KMS-11 (cell line): ENCODE measurements around the gene CYTH4.

Experiments used
- H2AFZ ChIP-seq: fragments of 200-600 bp; sonication (generic); 2 replicates; pipeline ENCODE4 v1.6.1; 2016; ENCODE audit warnings: antibody characterized with exemption, mixed run types, low read depth
- H3K27ac ChIP-seq: fragments of 200-600 bp; sonication (generic); 2 replicates; pipeline ENCODE4 v1.6.1; 2016; ENCODE audit warnings: mild to moderate bottlenecking, mixed run types
- H3K27me3 ChIP-seq: fragments of 200-600 bp; sonication (generic); 2 replicates; pipeline ENCODE4 v1.6.1; 2017; ENCODE audit warnings: mild to moderate bottlenecking, low read depth, mixed run types, moderate library complexity; ENCODE audit not compliant: insufficient read depth
- H3K36me3 ChIP-seq: fragments of 200-600 bp; sonication (generic); 2 replicates; pipeline ENCODE4 v1.6.1; 2017; ENCODE audit warnings: mild to moderate bottlenecking, mixed run types; ENCODE audit not compliant: insufficient read depth
- H3K4me1 ChIP-seq: fragments of 200-600 bp; sonication (generic); 2 replicates; pipeline ENCODE4 v1.6.1; 2016; ENCODE audit warnings: mild to moderate bottlenecking, low read depth, mixed run types; ENCODE audit not compliant: poor library complexity, severe bottlenecking
- H3K4me2 ChIP-seq: fragments of 200-600 bp; sonication (generic); 2 replicates; pipeline ENCODE4 v1.7.0; 2016; ENCODE audit warnings: mild to moderate bottlenecking, mixed run types
- H3K4me3 ChIP-seq: fragments of 200-600 bp; sonication (generic); IDR thresholded peaks from 2 replicates; pipeline ENCODE4 v1.6.1; 2017; ENCODE audit warnings: low read depth, low read length, mixed read lengths; ENCODE audit not compliant: insufficient read depth
- H3K79me2 ChIP-seq: fragments of 200-600 bp; sonication (generic); 2 replicates; pipeline ENCODE4 v1.6.1; 2016; ENCODE audit warnings: low read depth, mixed run types; ENCODE audit not compliant: insufficient read depth
- H3K9ac ChIP-seq: fragments of 200-600 bp; sonication (generic); 2 replicates; pipeline ENCODE4 v1.6.1; 2016; ENCODE audit warnings: mild to moderate bottlenecking, mixed run types
- H4K20me1 ChIP-seq: fragments of 200-600 bp; sonication (generic); 2 replicates; pipeline ENCODE4 v1.6.1; 2016; ENCODE audit warnings: mild to moderate bottlenecking, mixed run types; ENCODE audit not compliant: insufficient read depth
- CTCF ChIP-seq: fragments of 200-600 bp; sonication (generic); conservative IDR thresholded peaks from 2 replicates; pipeline ENCODE4 v1.6.1; 2017; ENCODE audit warnings: low read depth, mild to moderate bottlenecking, antibody characterized with exemption, low read length, moderate library complexity, mixed read lengths

Gene CYTH4

GRCh38 chr22:37263966-37264887, 18.1 kb upstream of the CYTH4 start:
- 0 out of 2 replicates have a peak, but pooled peaks cover 4% of the 10 kb centered on the region for H3K27me3 ChIP-seq
- no peaks in the 10 kb centered on the region for H3K79me2 ChIP-seq
- no peak overlapping the region for H3K9ac ChIP-seq
- H3K27ac ChIP-seq = no peak overlapping the region
- H3K4me2 ChIP-seq = no peak overlapping the region
- H2AFZ ChIP-seq = no peak overlapping the region
- H3K4me3 ChIP-seq = no peak overlapping the region
- H3K36me3 ChIP-seq = no peaks in the 10 kb centered on the region
- peaks cover 20% of the 10 kb centered on the region for H3K4me1 ChIP-seq
- no peak for TF ChIP-seq CTCF
- no peaks in the 10 kb centered on the region for H4K20me1 ChIP-seq

GRCh38 chr22:37266581-37267134, 15.7 kb upstream of the CYTH4 start:
- Histone ChIP-seq H3K79me2 (no peaks in the 10 kb centered on the region), H3K9ac (no peak overlapping the region), H2AFZ (peak overlapping the region; percentile 68; the same call in 1 of the 2 replicates), H3K4me1 (peaks cover 9% of the 10 kb centered on the region), H3K36me3 (no peaks in the 10 kb centered on the region), H3K27me3 (peaks cover 22% of the 10 kb centered on the region; the same call in 1 of the 2 replicates), H4K20me1 (no peaks in the 10 kb centered on the region), H3K4me3 (no peak overlapping the region), H3K4me2 (peak overlapping the region; percentile 55; the same call in 1 of the 2 replicates), H3K27ac (no peak overlapping the region)
- TF ChIP-seq CTCF = no peak

GRCh38 chr22:37267135-37267587, 15.1 kb upstream of the CYTH4 start:
- Histone ChIP-seq H3K9ac (peak overlapping the region; percentile 43; the same call in 1 of the 2 replicates), H3K27ac (peak overlapping the region; percentile 24; the same call in 1 of the 2 replicates), H3K4me3 (no peak overlapping the region), H3K36me3 (no peaks in the 10 kb centered on the region), H3K4me2 (peak overlapping the region; percentile 55), H3K79me2 (no peaks in the 10 kb centered on the region), H3K4me1 (peaks cover 9% of the 10 kb centered on the region), H2AFZ (peak overlapping the region; percentile 68), H3K27me3 (peaks cover 25% of the 10 kb centered on the region; the same call in 1 of the 2 replicates), H4K20me1 (no peaks in the 10 kb centered on the region)
- TF ChIP-seq CTCF = peak; percentile 79

GRCh38 chr22:37267661-37268413, 14.5 kb upstream of the CYTH4 start:
- H3K27ac ChIP-seq = peak overlapping the region; percentile 24; the same call in 1 of the 2 replicates
- peak overlapping the region; percentile 68 for H2AFZ ChIP-seq
- no peaks in the 10 kb centered on the region for H4K20me1 ChIP-seq
- TF ChIP-seq CTCF = no peak
- no peaks in the 10 kb centered on the region for H3K79me2 ChIP-seq
- H3K4me3 ChIP-seq = no peak overlapping the region
- peaks cover 31% of the 10 kb centered on the region; the same call in 1 of the 2 replicates for H3K27me3 ChIP-seq
- peaks cover 9% of the 10 kb centered on the region for H3K4me1 ChIP-seq
- no peaks in the 10 kb centered on the region for H3K36me3 ChIP-seq
- H3K4me2 ChIP-seq = peak overlapping the region; percentile 55
- peak overlapping the region; percentile 43; the same call in 1 of the 2 replicates for H3K9ac ChIP-seq
